ENCODE results near the gene MED23. TPM values are rescaled to one million over a fixed set of nuclear protein-coding genes. Genes with fewer than 3 reads are reported as not detected.

Gene MED23, protein sequence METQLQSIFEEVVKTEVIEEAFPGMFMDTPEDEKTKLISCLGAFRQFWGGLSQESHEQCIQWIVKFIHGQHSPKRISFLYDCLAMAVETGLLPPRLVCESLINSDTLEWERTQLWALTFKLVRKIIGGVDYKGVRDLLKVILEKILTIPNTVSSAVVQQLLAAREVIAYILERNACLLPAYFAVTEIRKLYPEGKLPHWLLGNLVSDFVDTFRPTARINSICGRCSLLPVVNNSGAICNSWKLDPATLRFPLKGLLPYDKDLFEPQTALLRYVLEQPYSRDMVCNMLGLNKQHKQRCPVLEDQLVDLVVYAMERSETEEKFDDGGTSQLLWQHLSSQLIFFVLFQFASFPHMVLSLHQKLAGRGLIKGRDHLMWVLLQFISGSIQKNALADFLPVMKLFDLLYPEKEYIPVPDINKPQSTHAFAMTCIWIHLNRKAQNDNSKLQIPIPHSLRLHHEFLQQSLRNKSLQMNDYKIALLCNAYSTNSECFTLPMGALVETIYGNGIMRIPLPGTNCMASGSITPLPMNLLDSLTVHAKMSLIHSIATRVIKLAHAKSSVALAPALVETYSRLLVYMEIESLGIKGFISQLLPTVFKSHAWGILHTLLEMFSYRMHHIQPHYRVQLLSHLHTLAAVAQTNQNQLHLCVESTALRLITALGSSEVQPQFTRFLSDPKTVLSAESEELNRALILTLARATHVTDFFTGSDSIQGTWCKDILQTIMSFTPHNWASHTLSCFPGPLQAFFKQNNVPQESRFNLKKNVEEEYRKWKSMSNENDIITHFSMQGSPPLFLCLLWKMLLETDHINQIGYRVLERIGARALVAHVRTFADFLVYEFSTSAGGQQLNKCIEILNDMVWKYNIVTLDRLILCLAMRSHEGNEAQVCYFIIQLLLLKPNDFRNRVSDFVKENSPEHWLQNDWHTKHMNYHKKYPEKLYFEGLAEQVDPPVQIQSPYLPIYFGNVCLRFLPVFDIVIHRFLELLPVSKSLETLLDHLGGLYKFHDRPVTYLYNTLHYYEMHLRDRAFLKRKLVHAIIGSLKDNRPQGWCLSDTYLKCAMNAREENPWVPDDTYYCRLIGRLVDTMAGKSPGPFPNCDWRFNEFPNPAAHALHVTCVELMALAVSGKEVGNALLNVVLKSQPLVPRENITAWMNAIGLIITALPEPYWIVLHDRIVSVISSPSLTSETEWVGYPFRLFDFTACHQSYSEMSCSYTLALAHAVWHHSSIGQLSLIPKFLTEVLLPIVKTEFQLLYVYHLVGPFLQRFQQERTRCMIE (N-terminal part only)
- 71.3 TPM for total RNA-seq

DNA sequence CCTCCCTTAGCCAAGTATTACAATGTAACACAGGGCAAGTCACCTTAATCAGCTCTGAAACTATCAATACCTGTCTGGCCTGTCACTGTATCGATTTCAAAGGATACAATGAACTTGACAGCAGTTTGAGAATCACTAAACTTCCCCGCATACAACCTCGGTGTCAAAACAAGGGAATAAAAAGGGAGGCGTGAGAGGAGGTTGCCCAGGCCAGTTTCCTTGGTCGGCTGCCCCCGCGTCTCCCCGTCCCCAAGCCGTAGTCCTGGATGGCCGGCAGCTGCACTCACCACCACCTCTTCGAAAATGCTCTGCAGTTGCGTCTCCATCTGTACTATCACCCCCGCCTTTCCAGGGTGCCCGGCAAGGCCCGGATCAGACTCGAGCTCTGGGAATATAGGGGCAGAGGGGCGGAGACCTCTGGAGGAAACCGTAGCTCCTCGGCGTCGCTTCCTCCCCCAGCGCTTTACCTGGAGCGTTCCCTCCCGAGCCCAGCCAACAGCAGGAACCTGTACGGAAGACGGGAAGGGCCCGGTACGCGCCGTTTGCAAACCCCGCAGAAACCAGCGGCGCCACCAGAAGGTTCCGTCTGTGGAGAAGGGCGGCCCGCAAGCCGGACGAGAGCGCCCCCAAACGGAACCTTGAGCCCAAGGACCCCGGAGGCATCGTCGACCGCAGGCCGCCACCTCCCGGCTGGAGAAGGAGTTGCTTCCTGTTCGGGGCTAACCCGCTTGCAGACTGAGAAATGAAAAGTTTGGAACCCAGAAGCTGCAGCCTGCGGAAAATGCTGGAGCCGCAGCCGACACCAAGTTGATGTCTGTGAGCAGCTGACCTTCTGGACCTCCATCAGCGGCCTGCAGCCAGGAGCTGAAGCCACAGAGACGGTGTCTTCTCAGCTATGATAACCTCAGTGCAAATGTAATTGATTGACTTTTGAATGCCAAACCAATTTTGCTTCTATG lies at the start of gene MED23:
Gene MED23 (minus strand): TSS at position 519 of the 959 bp plus-strand sequence. CDS start 193 bp downstream, at position 326.
- peak; percentile 93 for DNase-seq

DNA sequence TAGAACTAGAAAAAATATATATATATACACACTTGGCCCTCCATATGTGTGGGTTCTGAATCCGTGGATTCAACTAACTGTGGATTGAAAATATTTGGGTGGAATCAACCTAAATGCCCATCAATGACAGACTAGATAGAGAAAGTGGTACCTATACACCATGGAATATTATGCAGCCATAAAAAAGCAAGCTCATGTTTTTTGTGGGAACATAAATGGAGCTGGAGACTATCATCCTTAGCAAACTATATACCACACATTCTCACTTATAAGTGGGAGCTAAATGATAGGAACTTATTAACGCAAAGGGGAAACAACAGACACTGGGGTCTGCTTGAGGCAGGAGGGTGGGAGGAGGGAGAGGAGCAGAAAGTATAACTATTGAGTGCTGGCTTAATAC lies 45.1 kb upstream of the MED23 start:
- DNase-seq, result no peak

DNA sequence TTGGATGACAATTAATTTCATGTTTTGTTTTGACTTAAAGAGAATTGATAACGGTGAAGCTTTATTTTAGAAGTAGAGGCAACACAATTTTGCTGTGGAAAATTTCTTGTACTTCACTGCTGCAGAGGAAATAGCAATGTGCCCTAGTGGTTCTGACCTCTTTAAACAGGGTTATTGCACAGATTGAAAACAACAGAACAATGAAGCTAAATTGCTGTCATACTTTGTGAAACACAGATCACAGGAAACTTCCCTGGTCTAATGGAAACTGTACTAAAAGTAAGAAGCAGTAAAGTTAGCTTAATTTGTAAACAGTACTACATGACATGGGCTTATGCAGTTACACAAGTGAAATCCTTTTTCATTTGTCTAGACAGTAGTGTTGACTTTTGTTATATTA lies 41.8 kb upstream of the MED23 start:
- DNase-seq, result no peak

DNA sequence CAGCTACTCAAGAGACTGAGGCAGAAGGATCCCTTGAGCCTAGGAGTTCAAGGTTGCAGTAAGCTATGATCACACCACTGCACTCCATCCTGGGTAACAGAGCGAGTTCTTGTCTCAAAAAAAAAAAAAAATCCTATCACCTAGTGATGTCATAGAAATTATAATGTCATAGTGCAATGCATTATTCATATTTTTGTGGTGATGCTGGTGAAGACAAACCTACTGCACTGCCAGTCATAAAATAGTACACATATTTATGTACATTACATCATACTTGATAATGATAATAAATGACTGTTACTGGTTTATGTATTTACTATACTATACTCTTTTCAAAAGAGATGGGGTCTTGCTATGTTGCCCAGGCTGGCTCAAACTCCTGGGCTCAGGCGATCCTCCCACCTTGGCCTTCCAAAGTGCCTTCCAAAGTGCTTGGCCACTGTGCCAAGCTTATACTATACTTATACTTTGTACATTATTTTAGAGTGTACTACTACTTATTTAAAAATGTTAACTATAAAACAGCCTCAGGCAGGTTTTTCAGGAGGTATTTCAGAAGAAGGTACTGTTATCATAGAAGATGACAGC lies 35.6 kb upstream of the MED23 start:
- no peak for DNase-seq

DNA sequence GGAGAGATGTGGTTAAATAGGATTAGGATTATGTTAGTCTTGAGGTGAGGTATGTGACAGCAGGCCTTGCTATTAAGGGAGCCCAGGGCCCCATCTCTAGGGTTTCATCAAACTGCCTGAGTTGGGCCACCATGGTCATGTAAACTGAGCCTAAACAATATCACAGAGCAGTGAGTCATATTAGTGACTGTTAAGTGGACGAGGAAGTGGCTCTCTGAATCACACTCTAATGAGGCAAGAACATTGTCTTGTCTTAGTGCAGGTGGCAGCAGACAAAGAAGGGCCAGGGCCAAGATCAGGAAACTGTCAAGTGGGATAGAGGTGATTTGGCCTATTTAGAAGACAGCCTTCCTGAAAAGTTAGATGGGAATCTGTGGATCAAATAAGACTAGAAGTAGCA lies 32.2 kb upstream of the MED23 start:
- DNase-seq, result no peak

DNA sequence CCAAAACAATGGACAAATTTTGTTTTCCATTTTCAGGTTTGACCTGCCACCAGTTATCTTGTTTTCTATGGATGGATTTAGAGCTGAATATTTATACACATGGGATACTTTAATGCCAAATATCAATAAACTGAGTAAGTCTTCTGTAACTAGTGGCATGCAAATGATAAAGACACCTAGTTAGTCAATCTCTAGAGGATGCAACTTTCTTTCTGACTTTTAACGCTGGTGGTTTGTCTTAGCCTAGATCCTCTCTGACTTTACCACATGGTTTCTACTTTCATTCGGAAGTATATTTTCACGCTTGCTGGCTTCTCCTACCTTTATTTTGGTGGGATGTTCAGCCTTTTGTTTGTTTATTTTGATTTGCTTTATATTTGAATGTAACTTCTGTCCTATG lies 30.2 kb upstream of the MED23 start:
- no peak for DNase-seq

DNA sequence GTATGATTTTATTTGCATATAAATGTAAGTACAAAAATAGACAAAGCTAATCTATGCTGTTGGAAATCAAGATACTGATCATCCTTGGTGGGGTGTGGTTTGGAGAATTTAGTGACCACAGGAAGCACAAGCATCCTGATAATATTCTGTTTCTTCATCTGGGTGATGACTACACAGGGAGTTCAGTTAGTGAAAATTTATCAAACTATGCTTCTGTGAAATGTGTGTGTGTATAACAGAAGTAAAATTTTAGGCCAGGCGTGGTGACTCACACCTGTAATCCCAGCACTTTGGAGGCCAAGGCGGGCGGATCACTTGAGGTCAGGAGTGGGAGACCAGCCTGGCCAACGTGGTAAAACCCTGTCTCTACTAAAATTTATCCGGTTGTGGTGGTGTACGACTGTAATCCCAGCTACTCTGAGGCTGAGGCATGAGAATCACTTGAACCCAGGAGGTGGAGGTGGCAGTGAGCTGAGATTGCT lies 29.6 kb upstream of the MED23 start:
- DNase-seq, result no peak

DNA sequence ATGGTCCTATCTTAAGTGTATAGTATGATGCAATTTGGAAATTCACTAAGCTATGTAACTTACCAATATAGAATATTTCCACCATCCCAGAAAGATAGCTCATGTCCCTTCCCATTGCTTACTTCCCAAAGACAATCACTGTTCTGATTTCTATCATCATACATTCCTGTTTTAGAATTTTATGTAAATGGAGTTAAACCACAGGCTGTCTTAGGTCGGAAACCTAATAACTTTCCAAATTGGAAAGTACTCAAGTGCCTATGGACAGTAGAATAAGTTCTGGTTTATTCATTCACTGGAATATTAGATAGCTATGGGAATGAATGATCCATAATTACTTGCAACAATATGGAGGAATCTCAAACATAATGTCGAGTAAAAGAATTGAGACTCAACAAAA lies 29.2 kb upstream of the MED23 start:
- no peak for DNase-seq

DNA sequence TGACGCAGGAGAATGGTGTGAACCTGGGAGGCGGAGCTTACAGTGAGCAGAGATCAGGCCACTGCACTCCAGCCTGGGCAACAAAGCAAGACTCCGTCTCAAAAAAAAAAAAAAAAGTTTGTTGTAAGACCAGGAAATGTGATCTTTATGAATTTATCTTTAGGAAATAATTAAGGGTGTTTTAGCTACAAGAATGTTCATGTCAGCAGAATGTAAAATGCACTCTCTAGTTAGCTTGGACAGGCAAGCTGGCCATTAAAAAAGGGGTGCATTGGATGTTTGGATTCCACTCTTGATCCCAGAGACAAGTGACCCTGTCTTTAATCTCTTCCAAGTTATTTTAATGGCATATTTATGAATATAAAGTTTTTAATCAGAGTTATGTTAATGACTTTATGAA lies 28.6 kb upstream of the MED23 start:
- no peak for DNase-seq

DNA sequence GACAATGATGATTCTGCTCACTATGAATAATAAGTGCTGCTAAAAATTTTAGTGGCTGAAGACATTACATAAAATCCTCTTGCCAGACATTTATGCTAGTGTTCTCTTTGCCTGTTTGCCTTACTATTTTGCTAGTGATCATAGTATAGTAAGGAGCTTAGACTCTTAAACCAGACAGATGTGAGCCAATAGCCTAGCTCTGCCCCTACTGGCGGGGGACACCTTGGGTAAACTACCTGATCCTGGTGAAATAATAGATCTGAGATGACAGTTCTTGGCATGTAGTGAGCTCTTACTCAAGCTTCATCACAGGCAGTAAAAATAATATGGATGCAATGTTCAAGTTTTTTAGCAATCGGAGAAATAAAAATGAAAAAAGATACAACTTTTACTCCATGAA lies 27.9 kb upstream of the MED23 start:
- DNase-seq, result no peak

DNA sequence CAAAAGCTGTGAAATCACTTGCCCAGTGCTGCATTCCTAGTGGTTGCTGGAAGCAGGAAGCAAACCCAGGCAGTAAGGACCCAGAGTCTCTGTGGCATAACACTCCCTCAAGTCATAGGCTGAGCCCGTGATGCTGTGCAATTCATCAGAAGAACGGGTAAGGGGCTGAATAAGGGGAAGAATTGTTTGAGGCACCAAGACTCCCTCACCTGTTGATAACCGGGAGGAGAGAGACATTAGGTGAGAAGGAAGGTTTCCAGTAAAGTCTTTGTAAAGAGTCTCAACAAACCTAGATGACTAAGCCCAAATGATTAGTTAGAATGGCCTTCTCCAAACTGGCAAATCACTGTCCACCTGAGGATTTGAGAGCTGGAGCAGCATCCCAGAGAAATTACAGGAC lies 27.3 kb upstream of the MED23 start:
- no peak for DNase-seq

DNA sequence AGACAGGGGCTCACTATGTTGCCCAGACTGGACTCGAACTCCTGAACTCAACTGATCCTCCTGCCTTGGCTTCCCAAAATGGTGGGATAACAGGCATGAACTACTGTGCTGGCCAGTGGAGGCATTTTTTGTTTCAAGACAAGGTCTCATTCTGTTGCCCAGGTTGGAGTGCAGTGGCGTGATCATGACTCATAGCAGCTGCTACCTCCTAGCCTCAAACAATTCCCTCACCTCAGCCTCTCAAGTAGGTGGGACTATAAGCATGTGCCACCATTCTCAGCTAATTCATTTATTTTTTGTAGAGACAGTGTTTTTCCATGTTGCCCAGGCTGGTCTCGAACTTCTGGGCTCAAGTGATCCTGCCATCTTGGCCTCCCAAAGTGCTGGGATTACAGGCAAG lies 26.3 kb upstream of the MED23 start:
- no peak for DNase-seq

DNA sequence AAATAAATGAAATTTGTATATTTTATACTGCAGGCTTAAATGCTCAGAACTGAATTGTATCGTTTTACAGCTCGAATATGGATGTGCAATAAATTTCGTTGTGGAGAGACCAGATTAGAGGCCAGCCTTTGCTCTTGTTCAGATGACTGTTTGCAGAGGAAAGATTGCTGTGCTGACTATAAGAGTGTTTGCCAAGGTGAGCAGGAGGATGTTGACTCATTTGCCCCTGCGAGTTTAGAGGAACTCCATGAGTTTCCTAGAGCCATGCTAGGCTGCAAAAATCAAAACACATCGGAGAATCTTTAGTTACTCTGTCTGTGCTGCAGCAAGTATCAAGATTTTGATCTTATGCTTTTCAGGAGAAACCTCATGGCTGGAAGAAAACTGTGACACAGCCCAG lies 24.4 kb upstream of the MED23 start:
- no peak for DNase-seq

DNA sequence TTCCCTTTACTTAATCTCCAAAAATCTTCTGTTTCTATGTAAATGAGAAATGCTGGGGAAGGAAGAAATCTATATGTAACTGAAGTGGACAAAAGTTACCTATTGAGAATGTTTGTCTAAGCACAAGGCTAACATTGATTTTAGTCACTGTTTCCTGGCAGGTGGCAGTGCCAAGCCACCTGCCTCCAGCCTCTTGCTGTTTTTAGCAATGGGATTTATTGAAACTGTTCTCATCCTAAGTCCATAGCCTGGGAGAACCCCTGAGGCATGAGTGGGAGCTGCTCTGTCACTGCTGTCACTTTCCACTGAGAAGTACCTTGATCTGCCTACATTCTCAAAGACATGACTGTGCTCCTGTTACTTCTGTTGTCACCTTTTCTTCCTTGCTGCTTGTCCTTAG lies 23.7 kb upstream of the MED23 start:
- no peak for DNase-seq

DNA sequence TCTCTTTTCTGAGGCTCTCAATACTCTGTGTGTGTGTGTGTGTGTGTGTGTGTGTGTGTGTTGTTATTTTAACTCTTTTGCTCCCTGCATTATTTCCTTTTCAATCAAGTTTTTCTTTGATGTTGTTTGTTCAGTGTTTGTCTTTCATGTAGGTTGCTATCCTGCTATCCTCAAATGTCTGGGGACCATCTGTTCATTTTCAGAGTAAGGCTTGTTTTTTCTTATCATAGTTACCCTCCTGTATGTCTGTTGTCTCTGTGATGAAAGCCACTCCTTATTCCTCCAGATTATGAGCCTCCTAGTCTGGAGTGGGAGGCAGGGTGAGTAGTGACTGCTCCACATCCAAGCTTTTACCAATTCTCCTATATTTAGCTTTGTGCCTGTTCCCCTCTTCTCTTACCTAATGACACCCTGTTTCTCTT lies 18.2 kb upstream of the MED23 start:
- DNase-seq, result no peak

DNA sequence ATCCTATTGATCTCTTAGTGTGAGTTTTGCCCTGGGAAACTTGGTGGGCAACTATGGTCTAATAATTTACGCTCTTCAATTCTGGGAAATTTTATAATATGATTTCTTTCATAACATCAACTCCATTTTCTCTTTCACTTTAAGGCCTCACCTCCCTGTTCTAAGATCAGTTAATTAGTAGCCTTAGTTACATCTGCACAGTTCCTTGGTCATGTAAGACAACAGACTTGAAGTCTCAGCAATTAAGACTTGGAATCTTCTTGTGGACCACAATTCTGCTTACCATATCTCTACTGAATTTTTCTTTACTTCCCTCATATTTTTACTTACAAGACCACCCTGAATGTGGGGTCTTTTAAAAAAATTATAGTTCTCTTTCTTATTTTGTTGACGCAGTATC lies 17.8 kb upstream of the MED23 start:
- no peak for DNase-seq

DNA sequence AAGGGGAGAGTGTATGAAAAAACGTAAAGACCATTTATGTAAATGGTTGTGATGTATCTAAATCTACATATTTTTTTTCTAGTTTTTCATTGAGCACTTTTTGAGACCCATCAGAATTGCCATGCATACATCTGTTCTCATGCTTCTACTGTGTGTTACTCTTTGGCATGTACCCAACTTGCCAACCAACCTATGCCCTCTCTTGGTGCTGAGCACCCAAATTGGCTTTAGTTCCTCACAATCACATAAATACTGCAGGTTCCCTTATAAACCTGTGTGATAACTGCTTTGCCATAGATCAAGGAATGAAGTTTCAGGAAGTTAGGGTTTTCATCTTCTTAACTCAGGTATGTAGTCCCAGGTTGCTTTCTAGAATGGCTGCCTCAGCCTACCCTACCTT lies 16.9 kb upstream of the MED23 start:
- DNase-seq, result no peak

DNA sequence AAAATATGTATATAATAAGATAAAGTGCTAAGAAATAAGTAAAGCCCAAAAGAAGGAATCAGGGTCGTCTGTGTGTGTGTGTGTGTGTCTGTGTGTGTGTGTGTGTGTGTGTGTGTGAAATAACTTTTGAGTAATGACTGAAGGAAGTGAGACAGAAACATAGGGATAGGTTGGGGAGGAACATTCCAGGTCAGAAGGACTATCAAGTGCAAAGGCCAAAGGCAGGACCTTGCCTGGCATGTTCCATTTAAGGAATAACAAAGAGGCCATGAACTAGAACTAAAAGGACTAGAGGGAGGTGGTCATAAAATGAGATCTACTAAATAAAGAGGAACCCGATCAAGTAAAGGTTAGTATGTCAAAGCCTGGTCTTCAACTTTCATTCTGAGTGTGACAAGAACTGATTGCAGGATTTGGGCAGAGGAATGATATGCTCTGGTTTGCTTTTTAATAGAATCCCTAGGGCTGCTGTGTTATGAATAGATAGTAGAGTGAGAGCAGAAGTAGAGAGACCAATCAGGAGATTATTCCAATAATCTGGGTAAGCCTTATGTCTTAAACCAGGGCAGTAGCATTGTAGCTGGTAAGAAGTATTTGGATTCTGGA lies 15.9 kb upstream of the MED23 start:
- DNase-seq, result no peak

DNA sequence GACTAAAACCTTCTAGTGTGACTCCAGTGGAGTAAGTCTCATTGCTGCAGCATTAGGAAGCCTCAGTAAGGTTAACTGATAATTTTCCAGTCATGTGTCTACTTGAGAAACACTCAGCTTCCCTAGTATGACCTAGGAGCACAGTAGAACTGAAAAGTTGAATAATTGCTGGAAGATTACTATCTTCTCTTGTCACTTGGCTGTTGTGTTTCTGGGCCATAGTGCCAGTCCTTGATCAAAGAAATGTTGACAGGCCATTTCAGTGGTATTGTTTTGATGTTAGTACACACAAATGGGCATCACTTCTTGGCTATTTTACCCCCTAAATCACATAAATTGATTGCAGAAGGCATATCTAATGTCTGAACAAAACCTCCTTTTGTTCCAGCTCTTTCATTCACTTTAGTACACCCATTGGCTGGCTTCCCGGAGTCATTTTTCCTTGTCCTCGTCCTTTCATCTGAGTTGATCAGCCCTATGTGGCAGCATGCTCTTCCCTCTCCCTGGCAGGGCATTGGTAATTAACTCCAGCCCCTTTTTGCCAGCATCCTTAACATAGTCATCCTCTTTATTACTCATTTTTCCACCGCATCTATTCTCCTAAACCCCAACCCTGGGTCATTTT lies 15.1 kb upstream of the MED23 start:
- no peak for DNase-seq

DNA sequence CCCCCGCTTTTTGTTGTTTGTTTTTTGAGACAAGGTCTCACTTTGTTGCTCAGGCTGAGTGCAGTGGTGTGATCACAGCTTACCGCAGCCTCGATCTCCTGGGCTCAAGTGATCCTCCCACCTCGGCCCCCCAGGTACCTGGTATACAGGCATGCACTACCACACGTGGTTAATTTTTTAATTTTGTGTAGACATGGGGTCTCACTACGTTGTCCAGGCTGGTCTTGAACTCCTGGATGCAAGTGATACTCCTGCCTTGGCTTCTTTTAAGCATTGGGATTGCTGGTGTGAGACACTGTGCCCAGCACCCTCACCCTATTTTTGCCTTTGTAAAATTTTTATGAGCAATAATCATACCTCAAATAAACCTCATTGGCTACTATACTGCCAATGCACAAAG lies 14.5 kb upstream of the MED23 start:
- no peak for DNase-seq
